OCI-LY1 (cell line): ENCODE measurements around the gene TGFBRAP1.

Experiments used
- H2AFZ ChIP-seq: fragments of 200-600 bp; sonication (generic), shearing (Covaris generic); 2 replicates; pipeline ENCODE4 v1.6.0; 2014; ENCODE audit warnings: antibody characterized with exemption, mild to moderate bottlenecking, low read length
- H3F3A ChIP-seq: fragments of 200-600 bp; sonication (generic), shearing (Covaris generic); 2 replicates; pipeline ENCODE4 v1.6.0; 2014; ENCODE audit warnings: mild to moderate bottlenecking, antibody characterized with exemption, low read length, moderate library complexity; ENCODE audit not compliant: insufficient read depth
- H3K27ac ChIP-seq: fragments of 200-600 bp; sonication (generic); 2 replicates; pipeline ENCODE4 v1.5.1; 2014; ENCODE audit warnings: low read length, mixed run types, mild to moderate bottlenecking, low read depth; ENCODE audit not compliant: poor library complexity, severe bottlenecking
- H3K27me3 ChIP-seq: fragments of 200-600 bp; sonication (generic); 2 replicates; pipeline ENCODE4 v1.6.0; 2014; ENCODE audit warnings: antibody characterized with exemption, mild to moderate bottlenecking, low read length, moderate library complexity; ENCODE audit not compliant: insufficient read depth
- H3K36me3 ChIP-seq: fragments of 200-600 bp; sonication (generic); 2 replicates; pipeline ENCODE4 v1.6.1; 2014; ENCODE audit warnings: mild to moderate bottlenecking, antibody characterized with exemption, low read length, moderate library complexity, mixed read lengths; ENCODE audit not compliant: insufficient read depth
- H3K4me1 ChIP-seq: fragments of 200-600 bp; sonication (generic); 2 replicates; pipeline ENCODE4 v1.5.1; 2014; ENCODE audit warnings: mild to moderate bottlenecking, low read length, moderate library complexity; ENCODE audit not compliant: insufficient read depth, severe bottlenecking
- H3K4me2 ChIP-seq: fragments of 200-600 bp; sonication (generic), shearing (Covaris generic); 2 replicates; pipeline ENCODE4 v1.6.1; 2014; ENCODE audit warnings: low read length
- H3K4me3 ChIP-seq: fragments of 200-600 bp; sonication (generic); 2 replicates; pipeline ENCODE4 v1.5.1; 2014; ENCODE audit warnings: low read length, low read depth, mild to moderate bottlenecking, mixed read lengths; ENCODE audit not compliant: poor library complexity, severe bottlenecking
- H3K79me2 ChIP-seq: fragments of 200-600 bp; shearing (Covaris generic); 2 replicates; pipeline ENCODE4 v1.6.1; 2016; ENCODE audit warnings: mixed run types, low read length, mixed read lengths; ENCODE audit not compliant: insufficient read depth
- H3K9ac ChIP-seq: fragments of 200-600 bp; sonication (generic), shearing (Covaris generic); 2 replicates; pipeline ENCODE4 v1.6.1; 2014; ENCODE audit warnings: mild to moderate bottlenecking, low read length, mixed read lengths
- H3K9me2 ChIP-seq: fragments of 200-600 bp; sonication (generic), shearing (Covaris generic); 2 replicates; pipeline ENCODE4 v1.6.1; 2014; ENCODE audit warnings: low read depth, mild to moderate bottlenecking, low read length, mixed read lengths
- H3K9me3 ChIP-seq: fragments of 200-600 bp; shearing (Covaris generic); 2 replicates; pipeline ENCODE4 v1.6.1; 2014; ENCODE audit warnings: low read length, mixed read lengths
- H4K20me1 ChIP-seq: fragments of 200-600 bp; sonication (generic), shearing (Covaris generic); 2 replicates; pipeline ENCODE4 v1.6.0; 2016; ENCODE audit warnings: mild to moderate bottlenecking, low read length; ENCODE audit not compliant: insufficient read depth
- CTCF ChIP-seq: fragments of 200-600 bp; sonication (generic), shearing (Covaris generic); IDR thresholded peaks from 2 replicates; pipeline ENCODE4 v1.5.1; 2017; ENCODE audit warnings: mild to moderate bottlenecking, antibody characterized with exemption, low read length, moderate library complexity, mixed read lengths
- EZH2 ChIP-seq: fragments of 200-600 bp; sonication (generic), shearing (Covaris generic); IDR thresholded peaks from 2 replicates; pipeline ENCODE4 v1.8.0; 2017; ENCODE audit warnings: borderline replicate concordance, mixed run types, mild to moderate bottlenecking, antibody characterized with exemption, low read length, moderate library complexity, mixed read lengths

TGFBRAP1 gene

GRCh38 chr2:105369777-105370690, 40.5 kb upstream of the TGFBRAP1 start:
- Histone ChIP-seq H3K9me2 (no peaks in the 10 kb centered on the region), H3K27me3 (0 out of 2 replicates have a peak, but pooled peaks cover 5% of the 10 kb centered on the region), H2AFZ (0 out of 2 replicates have a peak overlapping the region, but pooled peaks have one; percentile 24), H3K79me2 (no peaks in the 10 kb centered on the region), H4K20me1 (no peaks in the 10 kb centered on the region), H3K4me1 (peaks cover 4% of the 10 kb centered on the region), H3F3A (no peaks in the 10 kb centered on the region), H3K27ac (no peak overlapping the region), H3K36me3 (no peaks in the 10 kb centered on the region), H3K9me3 (no peaks in the 10 kb centered on the region), H3K4me2 (peak overlapping the region; percentile 67), H3K4me3 (peak overlapping the region; percentile 36), H3K9ac (no peak overlapping the region)
- no peak for TF ChIP-seq EZH2
- peak; percentile 90 for TF ChIP-seq CTCF

GRCh38 chr2:105368759-105369408, 39.3 kb upstream of the TGFBRAP1 start:
- H3K27ac ChIP-seq: no peak overlapping the region
- H2AFZ ChIP-seq: no peak overlapping the region
- no peaks in the 10 kb centered on the region for H3K27me3 ChIP-seq
- no peaks in the 10 kb centered on the region for H3K9me2 ChIP-seq
- H3K9me3 ChIP-seq: no peaks in the 10 kb centered on the region
- no peaks in the 10 kb centered on the region for H3K36me3 ChIP-seq
- H3K9ac ChIP-seq: no peak overlapping the region
- no peaks in the 10 kb centered on the region for H3K79me2 ChIP-seq
- H3F3A ChIP-seq: no peaks in the 10 kb centered on the region
- no peak overlapping the region for H3K4me2 ChIP-seq
- no peak for TF ChIP-seq CTCF
- no peak for TF ChIP-seq EZH2
- peaks cover 4% of the 10 kb centered on the region for H3K4me1 ChIP-seq
- H4K20me1 ChIP-seq: no peaks in the 10 kb centered on the region
- no peak overlapping the region for H3K4me3 ChIP-seq

GRCh38 chr2:105365206-105365605, 35.7 kb upstream of the TGFBRAP1 start:
- H3K9ac ChIP-seq: no peak overlapping the region
- H3K27ac ChIP-seq: no peak overlapping the region
- H3K4me1 ChIP-seq: peaks cover 3% of the 10 kb centered on the region
- no peaks in the 10 kb centered on the region for H3K27me3 ChIP-seq
- H3K9me2 ChIP-seq: no peaks in the 10 kb centered on the region
- H3K9me3 ChIP-seq: no peaks in the 10 kb centered on the region
- H3K4me3 ChIP-seq: no peak overlapping the region
- H3F3A ChIP-seq: no peaks in the 10 kb centered on the region
- H3K79me2 ChIP-seq: no peaks in the 10 kb centered on the region
- no peaks in the 10 kb centered on the region for H4K20me1 ChIP-seq
- H3K4me2 ChIP-seq: no peak overlapping the region
- no peak for TF ChIP-seq EZH2
- no peak for TF ChIP-seq CTCF
- no peaks in the 10 kb centered on the region for H3K36me3 ChIP-seq
- H2AFZ ChIP-seq: no peak overlapping the region
